Stimulated activated CD4-positive, alpha-beta T cell treated with anti-CD3 and anti-CD28 coated beads, Interleukin-4, amount 100 ng/mL, for 1 hour (primary cell): ENCODE measurements around the gene CCDC34.
A peak's percentile ranks its signal among the peaks of the same experiment; 100 is the strongest.

Experiments used
- DNase-seq: peaks from one replicate; pipeline ENCODE4 v3.0.0-alpha.2; 2020

The CCDC34 gene, protein sequence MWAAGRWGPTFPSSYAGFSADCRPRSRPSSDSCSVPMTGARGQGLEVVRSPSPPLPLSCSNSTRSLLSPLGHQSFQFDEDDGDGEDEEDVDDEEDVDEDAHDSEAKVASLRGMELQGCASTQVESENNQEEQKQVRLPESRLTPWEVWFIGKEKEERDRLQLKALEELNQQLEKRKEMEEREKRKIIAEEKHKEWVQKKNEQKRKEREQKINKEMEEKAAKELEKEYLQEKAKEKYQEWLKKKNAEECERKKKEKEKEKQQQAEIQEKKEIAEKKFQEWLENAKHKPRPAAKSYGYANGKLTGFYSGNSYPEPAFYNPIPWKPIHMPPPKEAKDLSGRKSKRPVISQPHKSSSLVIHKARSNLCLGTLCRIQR

DNA sequence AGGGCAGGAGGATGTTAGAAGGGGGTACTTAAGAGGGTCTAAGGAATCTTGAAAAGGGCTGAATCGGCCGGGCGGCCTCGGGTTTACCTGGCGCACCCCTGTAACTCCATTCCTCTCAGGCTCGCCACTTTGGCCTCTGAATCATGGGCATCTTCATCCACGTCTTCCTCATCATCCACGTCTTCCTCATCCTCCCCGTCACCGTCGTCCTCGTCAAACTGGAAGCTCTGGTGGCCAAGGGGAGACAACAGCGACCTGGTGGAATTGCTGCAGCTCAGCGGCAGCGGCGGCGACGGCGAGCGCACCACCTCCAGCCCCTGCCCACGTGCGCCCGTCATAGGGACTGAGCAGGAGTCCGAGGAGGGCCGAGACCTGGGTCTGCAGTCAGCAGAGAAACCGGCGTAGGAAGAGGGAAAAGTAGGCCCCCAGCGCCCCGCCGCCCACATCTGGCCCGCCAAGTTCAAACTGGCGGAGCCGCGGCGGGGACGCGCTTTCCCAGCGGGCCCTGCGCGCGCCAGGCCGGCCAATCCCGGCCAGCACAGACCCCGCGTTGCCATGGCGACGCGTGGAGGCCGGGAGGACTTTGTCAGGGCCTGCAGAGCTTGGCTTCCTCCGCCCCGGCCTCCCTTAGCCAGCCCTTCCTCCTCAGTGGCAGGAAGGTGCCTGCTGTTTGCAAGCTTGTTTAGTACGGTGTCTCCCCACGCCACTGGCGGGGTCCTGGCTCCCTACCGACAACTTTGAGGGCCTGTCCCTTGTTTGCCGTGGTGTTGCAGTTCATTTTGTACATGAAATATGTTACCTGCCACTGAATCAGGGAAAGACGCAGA, at the start of gene CCDC34:
Gene CCDC34, minus strand, starts transcription at position 467 of the 827 bp plus-strand sequence. Its CDS starts 21 bp downstream, at position 446.
- peak; percentile 88 for DNase-seq

DNA sequence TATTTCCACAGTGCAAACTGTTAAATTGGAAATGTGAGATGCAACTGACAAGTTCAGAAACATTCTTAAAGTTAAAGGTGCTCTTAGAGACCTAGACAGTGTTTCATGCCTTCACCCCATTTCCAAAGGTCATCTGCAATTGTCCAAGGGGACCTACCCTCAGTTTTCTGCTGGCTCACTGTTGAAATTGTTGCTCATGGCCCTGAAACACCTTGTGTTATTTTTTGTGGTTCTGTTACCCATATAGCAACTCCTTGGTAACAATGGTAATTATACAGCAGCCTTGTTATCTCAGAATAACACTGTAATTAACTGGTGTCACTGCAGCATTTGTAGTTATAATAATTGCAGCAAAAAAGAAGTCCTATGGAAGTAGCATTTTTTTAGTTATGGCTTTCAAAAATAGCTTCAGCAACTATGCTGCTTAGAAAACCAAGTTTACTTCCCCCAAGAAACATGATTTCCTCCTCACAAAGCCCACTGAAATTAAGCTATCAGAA, 49.2 kb upstream of the CCDC34 start:
- no peak for DNase-seq

GRCh38 chr11:27411328-27411727, 48.3 kb upstream of the CCDC34 start:
- no peak for DNase-seq

DNA sequence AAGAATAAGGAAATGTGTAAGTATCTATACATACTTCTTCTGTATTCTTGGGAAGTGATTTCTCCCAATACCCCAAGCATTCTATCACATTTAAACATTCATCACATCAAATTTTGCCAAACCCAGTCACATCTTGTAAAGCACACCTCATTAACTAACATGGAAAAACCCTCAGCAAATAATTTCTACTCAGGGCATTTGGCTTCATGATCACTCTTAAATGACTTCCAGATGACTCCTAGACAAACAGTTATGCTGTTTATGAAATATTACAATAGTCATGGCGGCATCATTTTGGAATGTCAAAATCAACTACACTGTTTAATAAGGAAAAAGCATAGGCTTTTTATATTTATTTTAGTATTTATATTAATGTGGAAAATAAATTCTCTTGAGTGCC, 47.3 kb upstream of the CCDC34 start:
- no peak for DNase-seq

DNA sequence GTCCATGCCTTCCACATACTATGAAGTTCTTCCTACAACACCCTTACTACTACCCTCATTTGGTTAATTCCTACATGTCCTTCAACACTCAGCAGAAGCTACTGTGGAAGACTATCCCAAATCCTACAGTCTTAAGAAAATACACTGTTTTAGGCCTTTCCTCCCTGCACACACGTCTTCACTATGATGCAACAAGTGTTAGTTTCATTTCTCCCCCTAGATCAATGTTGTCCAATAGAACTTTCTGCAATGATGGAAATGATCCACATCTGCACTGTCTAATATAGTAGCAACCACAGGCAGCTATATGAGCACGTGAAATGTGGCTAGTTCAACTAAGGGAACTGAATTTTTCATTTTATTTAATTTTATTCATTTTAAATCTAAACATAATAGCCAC, 46.7 kb upstream of the CCDC34 start:
- no peak for DNase-seq

DNA sequence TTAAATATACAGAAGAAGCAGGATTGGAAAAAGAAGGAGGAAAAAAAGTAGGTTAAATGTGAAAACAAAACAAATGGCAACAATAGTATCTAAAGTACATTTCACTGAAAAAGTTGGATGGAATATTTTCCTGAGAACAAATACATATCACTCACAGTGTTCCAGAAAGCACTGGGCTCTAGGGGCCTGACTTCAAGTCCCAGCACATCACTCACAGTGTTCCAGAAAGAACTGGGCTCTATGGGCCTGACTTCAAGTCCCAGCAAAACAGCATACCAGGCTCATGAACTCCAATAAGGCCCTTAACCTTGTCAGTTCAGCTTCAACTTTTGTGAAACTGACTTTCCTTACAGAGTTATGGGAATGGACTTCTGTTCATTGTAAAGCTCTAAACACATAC, 46.0 kb upstream of the CCDC34 start:
- no peak for DNase-seq

- no peak for DNase-seq
Observed at GRCh38 chr11:27408246-27408800, 45.3 kb upstream of the CCDC34 start.

GRCh38 chr11:27406498-27407354, 43.7 kb upstream of the CCDC34 start:
- no peak for DNase-seq

GRCh38 chr11:27405134-27405533, 42.1 kb upstream of the CCDC34 start:
- no peak for DNase-seq

- no peak for DNase-seq
Observed at GRCh38 chr11:27404427-27404826, 41.4 kb upstream of the CCDC34 start.

GRCh38 chr11:27403195-27403594, 40.2 kb upstream of the CCDC34 start:
- no peak for DNase-seq

DNA sequence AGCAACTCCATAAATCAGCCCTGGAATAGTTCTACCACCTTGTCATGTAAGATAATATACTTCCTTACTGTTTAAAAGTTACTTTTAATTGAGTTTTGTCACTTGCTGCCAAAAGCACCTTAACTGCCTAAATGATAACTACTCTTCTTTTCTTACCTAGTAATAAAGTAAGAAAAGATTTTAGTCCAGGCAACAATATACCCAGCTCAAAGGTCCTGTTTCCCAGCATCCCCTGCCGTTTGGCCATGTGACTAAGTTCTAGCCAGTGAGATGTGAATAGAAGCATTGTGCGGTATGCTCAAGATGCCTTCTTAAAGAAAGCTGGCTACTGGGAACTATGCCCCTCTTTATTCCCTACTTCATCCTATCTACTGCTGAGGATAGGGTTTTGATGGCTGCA, 39.4 kb upstream of the CCDC34 start:
- DNase-seq: no peak

DNA sequence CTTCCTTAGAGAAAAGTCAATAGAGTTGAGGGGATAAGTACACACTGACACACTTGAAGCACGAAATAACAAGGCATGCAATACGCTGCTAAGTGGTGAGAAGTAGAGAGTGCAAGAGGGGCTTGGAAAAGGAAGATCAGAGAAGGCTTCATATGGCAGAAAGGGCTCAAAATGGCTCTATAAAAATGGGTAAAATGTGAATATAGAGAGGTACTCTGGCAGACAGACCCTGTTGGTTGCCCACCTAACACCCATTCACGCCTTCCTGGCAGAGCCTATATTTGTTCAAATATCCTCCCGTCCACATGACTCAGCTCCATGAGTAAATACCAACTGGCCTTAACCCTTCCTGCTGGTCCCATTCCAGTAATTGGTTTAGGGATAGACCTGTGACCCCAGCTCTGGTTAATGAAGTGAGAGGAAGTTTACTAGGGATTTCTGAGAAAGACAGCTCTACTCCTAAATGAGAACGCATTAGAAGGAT, 38.9 kb upstream of the CCDC34 start:
- no peak for DNase-seq

DNA sequence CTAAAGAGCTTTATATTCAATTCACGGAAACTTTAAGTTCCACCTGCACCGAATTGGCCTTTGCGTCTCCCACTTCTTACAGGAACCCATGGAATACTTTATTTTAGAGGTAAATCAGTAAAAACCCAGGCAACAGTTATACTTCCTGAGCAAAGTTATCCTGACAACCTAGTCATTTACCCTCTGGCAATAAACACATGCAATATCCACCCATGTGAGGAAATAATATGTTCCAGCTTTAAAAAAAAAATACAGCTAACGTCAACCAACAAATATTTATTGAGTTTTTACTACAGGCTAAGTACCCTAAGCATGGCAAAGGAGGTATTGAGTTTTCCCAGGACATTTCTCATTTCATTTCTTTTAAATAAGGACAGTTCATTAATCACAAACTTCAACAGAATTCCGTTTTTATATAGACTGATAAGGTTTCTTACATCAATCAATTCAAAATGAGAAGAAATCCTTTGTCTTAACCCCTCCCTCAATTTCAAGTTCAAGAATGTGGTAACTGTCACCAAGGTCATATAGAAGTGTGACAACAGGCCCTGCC, 38.3 kb upstream of the CCDC34 start:
- no peak for DNase-seq

DNA sequence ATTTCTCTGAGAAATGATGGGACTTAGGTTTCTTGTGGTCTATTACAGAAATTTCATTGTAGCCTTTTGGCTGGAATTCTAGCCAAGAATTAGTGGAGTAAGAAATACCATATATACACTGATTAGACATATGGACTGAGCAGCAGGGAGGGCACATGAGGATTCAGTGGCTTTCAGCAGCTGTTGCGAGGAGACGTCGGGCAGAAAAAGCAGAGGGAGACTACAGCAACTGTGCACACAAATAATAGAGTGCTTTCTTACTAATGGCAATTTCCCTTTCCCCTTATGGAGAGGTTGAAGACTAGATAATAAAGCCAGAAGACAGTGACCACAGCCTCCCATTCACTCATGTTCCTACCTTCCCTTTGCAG, 35.4 kb upstream of the CCDC34 start:
- DNase-seq: no peak

DNA sequence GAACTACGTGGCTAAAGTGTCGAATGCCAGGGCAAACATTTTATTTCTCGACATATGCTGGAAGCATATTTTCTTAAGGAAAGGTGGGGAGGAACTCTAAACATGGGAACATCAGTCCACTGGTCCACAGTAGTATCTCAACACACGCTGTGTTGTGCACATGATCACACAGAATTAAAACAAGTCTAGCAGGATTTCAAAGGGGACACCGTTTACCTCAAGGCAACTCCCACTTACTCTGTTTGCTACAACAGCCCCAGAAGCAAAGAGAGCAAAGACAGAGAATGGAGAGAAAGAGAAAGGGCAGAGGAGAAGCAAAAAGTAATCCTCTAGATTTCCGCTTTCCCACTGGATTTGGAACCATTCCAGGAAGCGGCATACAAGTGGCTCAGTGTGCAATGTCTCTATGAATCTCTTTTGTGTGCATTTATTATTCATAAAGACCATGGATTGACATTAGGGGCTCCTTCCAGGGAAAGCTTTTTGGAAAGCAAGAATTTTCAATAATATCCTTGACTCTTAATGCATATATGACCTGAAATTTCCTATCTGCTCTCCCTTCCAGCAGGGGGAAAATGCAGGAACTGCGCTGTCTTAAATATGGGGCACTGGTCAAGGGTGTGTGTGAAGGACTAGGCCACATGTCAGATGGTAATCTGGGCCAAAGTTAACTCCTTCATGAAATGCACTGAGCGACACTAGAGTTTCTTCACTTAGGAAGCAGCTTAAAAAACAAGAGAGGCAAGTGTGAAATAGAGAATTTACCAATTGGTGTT, 34.8 kb upstream of the CCDC34 start:
- no peak for DNase-seq

DNA sequence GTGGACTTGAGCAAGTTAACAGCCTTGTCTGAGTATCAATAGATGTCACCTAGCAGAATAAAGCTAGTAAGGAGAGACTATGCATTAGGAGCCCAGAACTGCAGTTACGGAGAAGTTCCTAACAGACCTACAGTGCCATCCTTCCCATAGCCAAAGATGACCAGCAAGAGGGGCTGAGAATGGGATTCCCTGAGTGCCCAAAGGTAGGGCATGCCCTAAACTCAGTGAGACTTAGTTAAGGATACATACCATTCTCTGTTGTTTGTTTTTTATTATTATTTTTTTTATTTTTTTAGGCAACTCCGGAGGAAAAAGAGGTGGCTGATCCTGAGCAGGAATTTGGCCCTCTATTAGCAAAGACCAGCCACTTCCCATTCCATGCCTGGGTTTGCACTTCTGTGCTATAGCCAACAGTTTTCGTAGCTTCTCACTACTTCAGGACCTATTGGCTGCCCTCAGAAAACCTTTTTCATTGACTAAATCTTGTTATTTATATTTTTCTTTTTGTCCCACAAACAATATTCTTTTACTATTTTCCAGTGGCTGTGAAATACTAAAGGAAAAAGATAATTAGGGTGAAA, 33.3 kb upstream of the CCDC34 start:
- no peak for DNase-seq

GRCh38 chr11:27395556-27396258, 32.7 kb upstream of the CCDC34 start:
- DNase-seq: no peak

DNA sequence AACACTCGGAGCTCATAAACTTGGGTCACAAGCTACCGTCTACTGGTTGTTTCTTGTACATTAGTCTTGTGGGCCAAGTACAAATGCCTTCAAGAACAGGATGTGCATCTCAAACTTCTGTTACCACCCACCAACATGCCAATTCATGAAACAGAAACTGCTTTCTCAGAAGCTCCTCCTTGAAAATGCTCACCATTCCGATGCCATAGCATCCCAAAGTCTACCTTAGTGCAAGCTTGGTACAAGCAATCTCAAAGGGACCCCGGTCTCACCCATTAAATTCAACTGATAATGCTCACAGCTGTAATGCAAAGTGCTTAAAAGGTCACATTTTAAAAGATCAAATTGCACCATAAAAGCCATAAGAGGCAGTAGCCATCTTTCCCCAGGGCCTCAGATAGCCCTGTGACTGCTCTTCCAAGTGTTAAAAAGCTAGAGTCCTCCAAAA, 31.8 kb upstream of the CCDC34 start:
- no peak for DNase-seq
